ENCODE results near the gene PITPNB. TPM values are rescaled to one million over a fixed set of nuclear protein-coding genes. Genes with fewer than 3 reads are reported as not detected.

Gene PITPNB
- total and polyA plus RNA-seq, 11 donors, result 13.6 to 84.7 (median 46.7) TPM

GRCh38 chr22:27905653-27906052, 13.4 kb downstream of the PITPNB start:
- no peak overlapping the region for H3K27ac ChIP-seq
- H3K9me3 ChIP-seq, result no peaks in the 10 kb centered on the region
- peaks cover 0 to 87% (median 67%) of the 10 kb centered on the region in 9 donors for H3K36me3 ChIP-seq
- TF ChIP-seq POLR2A (IDR thresholded peaks at IDR 0.05) (no peak), CTCF (IDR thresholded peaks at IDR 0.05) (no peak)
- DNase-seq, result no peak
- no peaks in the 10 kb centered on the region for H3K27me3 ChIP-seq
- peaks cover 0 to 26% (median 2%) of the 10 kb centered on the region in 12 donors for H3K4me1 ChIP-seq
- no peak overlapping the region for H3K4me3 ChIP-seq
- ATAC-seq, result no peak
- intact Hi-C loops (cut with DNase I), result loop anchor here in 1 of 10 donors (5.0 kb wide), 1 partner anchor 52 kb away; no protein-coding TSS in a partner anchor
- 65 to 80% (median 78%) methylated on average over 4 of the region's 4 CpGs for WGBS, 4 donors

GRCh38 chr22:27903805-27904473, 15.1 kb downstream of the PITPNB start:
- intact Hi-C loops (cut with DNase I), result no loop called here
- ATAC-seq (no peak), DNase-seq (no peak)
- Histone ChIP-seq H3K27ac (no peak overlapping the region), H3K9me3 (no peaks in the 10 kb centered on the region), H3K27me3 (no peaks in the 10 kb centered on the region), H3K4me3 (no peak overlapping the region), H3K4me1 (peaks cover 0 to 26% (median 2%) of the 10 kb centered on the region in 12 donors), H3K36me3 (peaks cover 0 to 87% (median 67%) of the 10 kb centered on the region in 9 donors)
- 75 to 80% (median 79%) methylated on average over 3 of the region's 3 CpGs for WGBS, 4 donors
- TF ChIP-seq POLR2A (IDR thresholded peaks at IDR 0.05), result no peak
- no peak for TF ChIP-seq CTCF (IDR thresholded peaks at IDR 0.05)

GRCh38 chr22:27900153-27900552, 18.9 kb downstream of the PITPNB start:
- H3K36me3 ChIP-seq, result peaks cover 0 to 89% (median 74%) of the 10 kb centered on the region in 9 donors
- TF ChIP-seq CTCF (IDR thresholded peaks at IDR 0.05), result no peak
- TF ChIP-seq POLR2A (IDR thresholded peaks at IDR 0.05), result no peak
- ATAC-seq, result no peak
- no peak overlapping the region for H3K27ac ChIP-seq
- no peaks in the 10 kb centered on the region for H3K9me3 ChIP-seq
- no peak for DNase-seq
- 93 to 99% (median 97%) methylated on average over 1 of the region's 1 CpG for WGBS, 4 donors
- H3K4me3 ChIP-seq, result no peak overlapping the region
- peaks cover 0 to 24% (median 12%) of the 10 kb centered on the region in 12 donors for H3K4me1 ChIP-seq
- H3K27me3 ChIP-seq, result no peaks in the 10 kb centered on the region
- intact Hi-C loops (cut with DNase I), result no loop called here

- WGBS, 4 donors, result 57 to 69% (median 61%) methylated on average over 6 of the region's 6 CpGs
These were observed 22.8 kb downstream of the PITPNB start for GRCh38 chr22:27896245-27896644.

More at GRCh38 chr22:27896245-27896644, 22.8 kb downstream of the PITPNB start:
- peak in 1 of 5 donors; percentile 42 for DNase-seq
- Histone ChIP-seq H3K27me3 (no peaks in the 10 kb centered on the region), H3K27ac (peak overlapping the region in 1 of 12 donors; percentile 30), H3K4me1 (peaks cover 0 to 45% (median 7%) of the 10 kb centered on the region in 12 donors), H3K9me3 (no peaks in the 10 kb centered on the region), H3K36me3 (peaks cover 0 to 100% (median 94%) of the 10 kb centered on the region in 9 donors), H3K4me3 (no peak overlapping the region)
- peak in 1 of 4 donors; percentile 53 for ATAC-seq
- TF ChIP-seq CTCF (IDR thresholded peaks at IDR 0.05), result no peak
- TF ChIP-seq POLR2A (IDR thresholded peaks at IDR 0.05), result no peak
- intact Hi-C loops (cut with DNase I), result loop anchor here in 1 of 10 donors (2.0 kb wide), 1 partner anchor 15 kb away; no protein-coding TSS in a partner anchor
